Measurements from ENCODE around the gene TYK2.
"Not testable (repeated sequence)": the region's sequence is repeated elsewhere in the genome, so short reads cannot be mapped to it uniquely, and the experiment has no call there.

TYK2 gene

GRCh38 chr19:10395003-10395402 lies 14.6 kb upstream of the TYK2 start:
- Histone ChIP-seq H3K27ac (ENCODE audit: insufficient read depth, low read depth, low read length, poor library complexity, severe bottlenecking) (no peak overlapping the region), H3K27me3 (ENCODE audit: control insufficient read depth, insufficient read depth, low read length, poor library complexity, severe bottlenecking) (no peaks in the 10 kb centered on the region), H3K4me1 (ENCODE audit: control insufficient read depth, insufficient read depth, low read length) (no peaks in the 10 kb centered on the region), H3K9me3 (ENCODE audit: control insufficient read depth, low read length) (no peaks in the 10 kb centered on the region), H3K4me3 (ENCODE audit: insufficient read depth, low read depth, low read length) (no peak overlapping the region), H3K36me3 (ENCODE audit: control insufficient read depth, insufficient read depth, low read length) (peaks cover 18% of the 10 kb centered on the region)
- WGBS, 2 experiments, result 95 to 96% methylated on average over 12 of the region's 12 CpGs

GRCh38 chr19:10393137-10393536 lies 12.8 kb upstream of the TYK2 start:
- Histone ChIP-seq H3K27ac (ENCODE audit: insufficient read depth, low read depth, low read length, poor library complexity, severe bottlenecking) (no peak overlapping the region), H3K9me3 (ENCODE audit: control insufficient read depth, low read length) (no peaks in the 10 kb centered on the region), H3K4me1 (ENCODE audit: control insufficient read depth, insufficient read depth, low read length) (no peaks in the 10 kb centered on the region), H3K27me3 (ENCODE audit: control insufficient read depth, insufficient read depth, low read length, poor library complexity, severe bottlenecking) (no peaks in the 10 kb centered on the region), H3K36me3 (ENCODE audit: control insufficient read depth, insufficient read depth, low read length) (peaks cover 18% of the 10 kb centered on the region), H3K4me3 (ENCODE audit: insufficient read depth, low read depth, low read length) (no peak overlapping the region)
- 96 to 97% methylated on average over 24 of the region's 24 CpGs for WGBS, 2 experiments

- Histone ChIP-seq H3K4me1 (ENCODE audit: control insufficient read depth, insufficient read depth, low read length) (no peaks in the 10 kb centered on the region), H3K36me3 (ENCODE audit: control insufficient read depth, insufficient read depth, low read length) (peaks cover 18% of the 10 kb centered on the region), H3K4me3 (ENCODE audit: insufficient read depth, low read depth, low read length) (no peak overlapping the region), H3K27ac (ENCODE audit: insufficient read depth, low read depth, low read length, poor library complexity, severe bottlenecking) (no peak overlapping the region), H3K27me3 (ENCODE audit: control insufficient read depth, insufficient read depth, low read length, poor library complexity, severe bottlenecking) (no peaks in the 10 kb centered on the region), H3K9me3 (ENCODE audit: control insufficient read depth, low read length) (no peaks in the 10 kb centered on the region)
- WGBS, 2 experiments, result 92 to 94% methylated on average over 5 to 6 of the region's 6 CpGs
These were observed 11.7 kb upstream of the TYK2 start for GRCh38 chr19:10392120-10392519.

- Histone ChIP-seq H3K4me1 (ENCODE audit: control insufficient read depth, insufficient read depth, low read length) (no peaks in the 10 kb centered on the region), H3K4me3 (ENCODE audit: insufficient read depth, low read depth, low read length) (no peak overlapping the region), H3K27ac (ENCODE audit: insufficient read depth, low read depth, low read length, poor library complexity, severe bottlenecking) (no peak overlapping the region), H3K9me3 (ENCODE audit: control insufficient read depth, low read length) (no peaks in the 10 kb centered on the region), H3K27me3 (ENCODE audit: control insufficient read depth, insufficient read depth, low read length, poor library complexity, severe bottlenecking) (no peaks in the 10 kb centered on the region), H3K36me3 (ENCODE audit: control insufficient read depth, insufficient read depth, low read length) (peaks cover 18% of the 10 kb centered on the region)
- 75 to 77% methylated on average over 9 of the region's 9 CpGs for WGBS, 2 experiments
These were observed 10.4 kb upstream of the TYK2 start for GRCh38 chr19:10390652-10391286.

- H3K27me3 ChIP-seq (ENCODE audit: control insufficient read depth, insufficient read depth, low read length, poor library complexity, severe bottlenecking), result no peaks in the 10 kb centered on the region
- H3K4me3 ChIP-seq (ENCODE audit: insufficient read depth, low read depth, low read length), result no peak overlapping the region
- no peaks in the 10 kb centered on the region for H3K9me3 ChIP-seq (ENCODE audit: control insufficient read depth, low read length)
- H3K36me3 ChIP-seq (ENCODE audit: control insufficient read depth, insufficient read depth, low read length), result peaks cover 13% of the 10 kb centered on the region
- H3K4me1 ChIP-seq (ENCODE audit: control insufficient read depth, insufficient read depth, low read length), result no peaks in the 10 kb centered on the region
- no peak overlapping the region for H3K27ac ChIP-seq (ENCODE audit: insufficient read depth, low read depth, low read length, poor library complexity, severe bottlenecking)
- WGBS, 2 experiments, result 79% methylated on average over 12 of the region's 12 CpGs
These were observed 9.5 kb upstream of the TYK2 start for GRCh38 chr19:10389863-10390262.

GRCh38 chr19:10388957-10389356 lies 8.6 kb upstream of the TYK2 start:
- Histone ChIP-seq H3K27ac (ENCODE audit: insufficient read depth, low read depth, low read length, poor library complexity, severe bottlenecking) (no peak overlapping the region), H3K4me1 (ENCODE audit: control insufficient read depth, insufficient read depth, low read length) (no peaks in the 10 kb centered on the region), H3K36me3 (ENCODE audit: control insufficient read depth, insufficient read depth, low read length) (peaks cover 10% of the 10 kb centered on the region), H3K27me3 (ENCODE audit: control insufficient read depth, insufficient read depth, low read length, poor library complexity, severe bottlenecking) (no peaks in the 10 kb centered on the region), H3K9me3 (ENCODE audit: control insufficient read depth, low read length) (no peaks in the 10 kb centered on the region), H3K4me3 (ENCODE audit: insufficient read depth, low read depth, low read length) (no peak overlapping the region)
- WGBS, 2 experiments, result 3 to 4% methylated on average over 3 of the region's 3 CpGs

- WGBS, 2 experiments, result 75 to 78% methylated on average over 9 of the region's 9 CpGs
- Histone ChIP-seq H3K27ac (ENCODE audit: insufficient read depth, low read depth, low read length, poor library complexity, severe bottlenecking) (no peak overlapping the region), H3K27me3 (ENCODE audit: control insufficient read depth, insufficient read depth, low read length, poor library complexity, severe bottlenecking) (no peaks in the 10 kb centered on the region), H3K4me1 (ENCODE audit: control insufficient read depth, insufficient read depth, low read length) (peaks cover 4% of the 10 kb centered on the region), H3K9me3 (ENCODE audit: control insufficient read depth, low read length) (no peaks in the 10 kb centered on the region), H3K36me3 (ENCODE audit: control insufficient read depth, insufficient read depth, low read length) (no peaks in the 10 kb centered on the region), H3K4me3 (ENCODE audit: insufficient read depth, low read depth, low read length) (no peak overlapping the region)
These were observed 4.2 kb upstream of the TYK2 start for GRCh38 chr19:10384580-10384979.

- H3K4me3 ChIP-seq (ENCODE audit: insufficient read depth, low read depth, low read length); H3K4me1 ChIP-seq (ENCODE audit: control insufficient read depth, insufficient read depth, low read length); H3K27me3 ChIP-seq (ENCODE audit: control insufficient read depth, insufficient read depth, low read length, poor library complexity, severe bottlenecking); H3K36me3 ChIP-seq (ENCODE audit: control insufficient read depth, insufficient read depth, low read length); H3K27ac ChIP-seq (ENCODE audit: insufficient read depth, low read depth, low read length, poor library complexity, severe bottlenecking); H3K9me3 ChIP-seq (ENCODE audit: control insufficient read depth, low read length): not testable (repeated sequence)
- 92 to 97% methylated on average over 8 of the region's 8 CpGs for WGBS, 2 experiments
These were observed 2.8 kb upstream of the TYK2 start for GRCh38 chr19:10383223-10383499.

- Histone ChIP-seq H3K27me3 (ENCODE audit: control insufficient read depth, insufficient read depth, low read length, poor library complexity, severe bottlenecking) (no peaks in the 10 kb centered on the region), H3K4me1 (ENCODE audit: control insufficient read depth, insufficient read depth, low read length) (peaks cover 6% of the 10 kb centered on the region), H3K36me3 (ENCODE audit: control insufficient read depth, insufficient read depth, low read length) (no peaks in the 10 kb centered on the region), H3K27ac (ENCODE audit: insufficient read depth, low read depth, low read length, poor library complexity, severe bottlenecking) (no peak overlapping the region), H3K9me3 (ENCODE audit: control insufficient read depth, low read length) (no peaks in the 10 kb centered on the region), H3K4me3 (ENCODE audit: insufficient read depth, low read depth, low read length) (peak overlapping the region; percentile 97)
- 1 to 2% methylated on average over 10 of the region's 10 CpGs for WGBS, 2 experiments
These were observed 476 bp downstream of the TYK2 start for GRCh38 chr19:10379880-10380312.

- no peaks in the 10 kb centered on the region for H3K9me3 ChIP-seq (ENCODE audit: control insufficient read depth, low read length)
- 94 to 96% methylated on average over 8 of the region's 8 CpGs for WGBS, 2 experiments
- no peak overlapping the region for H3K27ac ChIP-seq (ENCODE audit: insufficient read depth, low read depth, low read length, poor library complexity, severe bottlenecking)
These were observed 2.2 kb downstream of the TYK2 start for GRCh38 chr19:10378124-10378523.

GRCh38 chr19:10377140-10377640 lies 3.2 kb downstream of the TYK2 start:
- not testable (repeated sequence) for H3K9me3 ChIP-seq (ENCODE audit: control insufficient read depth, low read length); H3K4me3 ChIP-seq (ENCODE audit: insufficient read depth, low read depth, low read length); H3K27ac ChIP-seq (ENCODE audit: insufficient read depth, low read depth, low read length, poor library complexity, severe bottlenecking); H3K27me3 ChIP-seq (ENCODE audit: control insufficient read depth, insufficient read depth, low read length, poor library complexity, severe bottlenecking); H3K4me1 ChIP-seq (ENCODE audit: control insufficient read depth, insufficient read depth, low read length); H3K36me3 ChIP-seq (ENCODE audit: control insufficient read depth, insufficient read depth, low read length)
- WGBS, 2 experiments, result 93 to 98% methylated on average over 2 of the region's 2 CpGs

More at GRCh38 chr19:10378124-10378523, 2.2 kb downstream of the TYK2 start:
- Histone ChIP-seq H3K4me3 (ENCODE audit: insufficient read depth, low read depth, low read length) (no peak overlapping the region), H3K36me3 (ENCODE audit: control insufficient read depth, insufficient read depth, low read length) (no peaks in the 10 kb centered on the region), H3K4me1 (ENCODE audit: control insufficient read depth, insufficient read depth, low read length) (peaks cover 6% of the 10 kb centered on the region), H3K27me3 (ENCODE audit: control insufficient read depth, insufficient read depth, low read length, poor library complexity, severe bottlenecking) (no peaks in the 10 kb centered on the region)

Data from ectodermal cell (in vitro differentiated cells).